Pancreas (tissue), 10 donors: ENCODE results near the gene CUTA. TPM values are rescaled to one million over a fixed set of nuclear protein-coding genes. Genes with fewer than 3 reads are reported as not detected.
A peak's percentile ranks its signal among the peaks of the same experiment; 100 is the strongest.

ENCODE experiments used
- ATAC-seq, 4 donors: fragments of 200-7000 bp; cut with Tn5 transposase; one replicate each; pipeline versions ENCODE4 v1.8.0 to v1.9.1; 2020; ENCODE audit warnings: mild to moderate bottlenecking in 4 of 4, moderate library complexity in 4 of 4
- DNase-seq, 6 donors: peaks; one replicate each; pipeline ENCODE4 v3.0.0-alpha.2; 2020
- FAIRE-seq: peaks from 2 replicates; lab custom pipeline; 2012; peaks lifted over from hg19 to GRCh38; lab: Jason Lieb, UNC
- H3K27ac ChIP-seq, 4 donors: fragments of 200-600 bp; sonication (generic); 1 replicate in 3 of 4; 2 replicates in 1 of 4; pipeline versions ENCODE4 v1.5.0 to v1.8.0; 2020
- H3K27me3 ChIP-seq, 4 donors: fragments of 200-600 bp; one replicate each; pipeline ENCODE4 v1.8.0; 2021
- H3K36me3 ChIP-seq, 3 donors: fragments of 200-600 bp; sonication (generic) in 1 of 3; one replicate each; pipeline versions ENCODE4 v1.5.0 to v1.8.0; 2020 to 2021
- H3K4me1 ChIP-seq, 3 donors: fragments of 200-600 bp; one replicate each; pipeline ENCODE4 v1.8.0; 2021
- H3K4me3 ChIP-seq, 4 donors: fragments of 200-600 bp; sonication (generic) in 2 of 4; one replicate each; pipeline versions ENCODE4 v1.5.0 to v1.8.0; 2020 to 2021
- H3K9me3 ChIP-seq, 4 donors: fragments of 200-600 bp; one replicate each; pipeline ENCODE4 v1.8.0; 2021
- CTCF ChIP-seq, 4 donors: fragments of 200-600 bp; sonication (generic) in 3 of 4; IDR thresholded peaks; one replicate each; pipeline versions ENCODE4 v1.5.0 to v1.8.0; 2021; ENCODE audit warnings: antibody characterized with exemption in 4 of 4
- WGBS, 2 donors: extraction: QIAGEN DNeasy Blood & Tissue Kit; methylation state at CpG; one replicate each; pipeline ENCODE4 v1.1.7; 2013; 5-methylcytosine and 5-hydroxymethylcytosine counted together
- intact Hi-C, 3 donors: fragments of 100-400 bp; cut with DNase I; formaldehyde crosslinking; loops; one replicate each; pipeline versions ENCODE4 v1.11.1 to v1.14.2; 2022
- polyA plus RNA-seq, 2 donors: library from polyadenylated mRNA; stranded (reverse); fragments of 200-250 nt; gene quantifications; one replicate each; pipeline ENCODE4 v1.2.3, GENCODE V29; 2013
- total RNA-seq, 6 donors: library from RNA; stranded (reverse); fragmentation: NEBNext Ultra II Directional in 4 of 6; extraction: Animal tissue kit (Norgen Biotek cat#: 25700) in 4 of 6; gene quantifications; one replicate each; pipeline versions ENCODE4 v1.2.1 to v1.2.4, GENCODE V29; 2021 to 2023
- donor health status: healthy with polysubstance abuse.
- donor health status: DM: no; HTN: no; CAD: no; lungs with moderate emphysema.
- donor health status: DM: no; HTN: no; CAD: no.
- donor health status: control.
- donor health status: control.
- donor health status: Bipolar disorder and iron deficiency.
- donor health status: DM: yes; HTN: yes; CAD: no.
- donor health status: DM: no; HTN: no; CAD: no.
- donor health status: DM: no; HTN: no; CAD: no.
- donor health status: DM: yes; HTN: yes; CAD: no.

CUTA gene
- total and polyA plus RNA-seq, 8 donors = 65.0 to 204 (median 83.7) TPM

DNA sequence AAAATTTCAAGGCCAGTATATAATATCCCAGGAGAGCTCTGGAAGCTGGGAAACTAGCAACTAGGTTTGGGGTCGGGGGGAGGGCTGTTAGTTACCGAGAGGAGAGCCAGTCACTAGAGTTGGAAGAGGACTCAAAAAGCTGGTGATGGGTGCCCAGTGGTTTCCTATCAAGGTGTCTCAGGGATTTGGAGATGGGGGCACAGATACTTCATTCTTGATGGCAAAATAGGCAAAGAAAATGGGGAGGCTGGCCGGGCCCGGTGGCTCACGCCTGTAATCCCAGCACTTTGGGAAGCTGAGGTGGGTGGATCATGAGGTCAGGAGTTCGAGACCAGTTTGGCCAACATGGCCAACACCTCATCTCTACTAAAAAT is 6.3 kb downstream of the CUTA start:
- DNase-seq = no peak
- FAIRE-seq = no peak
- intact Hi-C loops = no loop called here
- Histone ChIP-seq H3K27ac (peak overlapping the region; percentile 85 to 93 (median 89)), H3K36me3 (peaks cover 0 to 13% (median 7%) of the 10 kb centered on the region in 3 donors), H3K9me3 (no peaks in the 10 kb centered on the region), H3K4me1 (peaks cover 0 to 18% (median 4%) of the 10 kb centered on the region in 3 donors), H3K27me3 (no peaks in the 10 kb centered on the region), H3K4me3 (peak overlapping the region; percentile 66 to 99 (median 84))
- 46 to 50% methylated on average over 6 of the region's 6 CpGs for WGBS, 2 donors
- ATAC-seq = no peak
- TF ChIP-seq CTCF (IDR thresholded peaks at IDR 0.05) = no peak

DNA sequence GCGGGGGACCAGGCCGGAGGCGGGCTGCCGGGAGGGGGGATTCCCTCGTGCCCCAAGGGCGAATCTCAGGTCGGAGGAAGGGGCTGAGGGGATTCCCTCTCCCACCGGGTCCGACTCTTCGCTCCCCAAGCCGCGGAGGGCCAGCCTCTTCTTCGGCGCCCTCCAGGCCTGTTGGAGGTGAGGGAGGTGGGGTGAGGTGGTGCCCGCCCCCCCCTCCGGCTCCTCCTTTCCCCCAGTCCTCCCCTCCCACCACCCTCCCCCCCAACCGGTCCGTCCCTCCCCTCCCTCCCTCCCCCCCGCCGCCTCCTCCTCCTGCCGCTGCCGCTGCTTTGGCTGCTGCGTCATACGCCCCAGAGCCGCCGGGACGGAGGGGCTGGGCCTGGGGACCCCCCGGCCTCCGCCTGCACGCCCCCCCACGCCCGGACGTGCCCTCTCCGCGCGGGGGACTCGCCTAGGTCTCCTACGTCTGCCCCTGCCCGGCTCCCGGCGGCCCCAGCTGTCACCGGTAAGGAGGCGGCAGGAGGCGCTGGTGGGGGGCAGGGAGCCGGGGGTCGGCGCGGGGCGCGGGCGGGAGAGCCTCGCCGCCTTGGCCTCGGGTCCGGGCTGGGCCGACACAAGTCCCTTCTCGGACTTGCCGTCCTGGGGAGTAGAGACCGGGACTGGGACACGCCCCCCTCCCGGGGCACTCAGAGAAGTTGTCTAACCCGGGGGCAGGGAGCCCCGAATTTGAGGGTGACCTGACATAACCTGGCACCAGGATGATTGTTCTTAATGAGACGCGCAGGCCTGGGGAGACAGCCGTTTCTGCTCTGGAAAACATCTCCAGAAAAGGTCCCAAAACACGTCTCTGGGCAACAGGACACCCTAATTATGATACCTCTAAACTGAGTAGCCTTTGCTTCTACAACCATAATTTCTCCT is 6.9 kb downstream of the CUTA start, which contains the start of gene PHF1:
Gene PHF1, plus strand, starts transcription at position 304 of the 921 bp plus-strand sequence. CDS start 1,250 bp downstream, outside the sequence.
- intact Hi-C loops = no loop called here
- 1 to 2% methylated on average over 31 to 61 of the region's 67 CpGs for whole genome bisulfite sequencing, 2 donors
- FAIRE-seq = no peak

GRCh38 chr6:33410050-33410710 is 7.7 kb downstream of the CUTA start:
- Histone ChIP-seq H3K9me3 (no peaks in the 10 kb centered on the region), H3K36me3 (peaks cover 0 to 13% (median 7%) of the 10 kb centered on the region in 3 donors), H3K27me3 (no peaks in the 10 kb centered on the region), H3K4me3 (peak overlapping the region; percentile 66 to 99 (median 84)), H3K27ac (peak overlapping the region; percentile 88 to 93 (median 89)), H3K4me1 (peaks cover 0 to 7% (median 4%) of the 10 kb centered on the region in 3 donors)
- DNase-seq = peak; percentile 97 to 99 (median 98)
- 0 to 1% methylated on average over 42 to 65 of the region's 65 CpGs for WGBS, 2 donors
- peak; percentile 86 to 91 (median 88) for ATAC-seq
- intact Hi-C loops = no loop called here
- no peak for TF ChIP-seq CTCF (IDR thresholded peaks at IDR 0.05)
- no peak for FAIRE-seq

More for the DNA sequence above, 6.9 kb downstream of the CUTA start, which contains the start of gene PHF1:
- H3K9me3 ChIP-seq = no peaks in the 10 kb centered on the region
- H3K4me1 ChIP-seq = peaks cover 0 to 12% (median 4%) of the 10 kb centered on the region in 3 donors
- H3K27me3 ChIP-seq = no peaks in the 10 kb centered on the region
- peak; percentile 74 to 81 (median 78) for ATAC-seq
- H3K27ac ChIP-seq = peak within 1 kb of the TSS; percentile 88 to 93 (median 89)
- no peak for TF ChIP-seq CTCF (IDR thresholded peaks at IDR 0.05)
- H3K4me3 ChIP-seq = peak within 1 kb of the TSS; percentile 66 to 99 (median 84)
- H3K36me3 ChIP-seq = peaks cover 0 to 13% (median 7%) of the 10 kb centered on the region in 3 donors
- peak in 4 of 6 donors; percentile 78 to 91 (median 82) for DNase-seq

DNA sequence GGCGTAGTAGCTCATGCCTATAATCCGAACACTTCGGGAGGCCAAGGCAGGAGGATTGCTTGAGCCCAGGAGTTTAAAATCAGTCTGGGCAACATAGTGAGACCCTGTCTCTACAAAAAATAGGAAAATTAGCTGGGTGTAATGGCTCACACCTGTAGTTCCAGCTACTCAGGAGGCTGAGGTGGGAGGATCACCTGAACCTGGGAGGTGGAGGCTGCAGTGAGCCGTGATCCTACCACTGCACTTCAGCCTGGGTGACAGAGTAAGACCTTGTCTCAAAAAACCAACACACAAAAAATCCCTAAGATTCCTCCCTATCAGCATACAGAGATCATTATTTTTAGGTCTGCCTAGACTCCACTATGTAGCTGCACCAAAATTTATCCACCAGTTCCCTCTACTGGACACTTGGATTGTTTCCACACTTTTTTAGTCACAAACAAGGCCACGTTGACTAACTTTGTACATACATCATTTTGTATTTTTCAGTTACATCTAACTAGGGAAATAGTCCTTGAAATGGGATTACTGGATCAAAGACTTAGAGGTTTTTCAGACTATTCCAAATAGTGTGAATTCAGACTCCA is 10.7 kb downstream of the CUTA start:
- intact Hi-C loops = no loop called here
- peaks cover 0 to 7% (median 4%) of the 10 kb centered on the region in 3 donors for H3K4me1 ChIP-seq
- DNase-seq = no peak
- no peak for TF ChIP-seq CTCF (IDR thresholded peaks at IDR 0.05)
- no peaks in the 10 kb centered on the region for H3K36me3 ChIP-seq
- H3K27me3 ChIP-seq = no peaks in the 10 kb centered on the region
- no peak for ATAC-seq
- no peak overlapping the region for H3K4me3 ChIP-seq
- 75 to 85% methylated on average over 5 of the region's 5 CpGs for WGBS, 2 donors
- no peak for FAIRE-seq
- H3K27ac ChIP-seq = no peak overlapping the region
- no peaks in the 10 kb centered on the region for H3K9me3 ChIP-seq
